HG03439 (cell line): ENCODE data around the gene MARK3.
"Not testable (repeated sequence)": the region's sequence is repeated elsewhere in the genome, so short reads cannot be mapped to it uniquely, and the experiment has no call there.

ENCODE experiments used
- ATAC-seq: cut with Tn5 transposase; IDR thresholded peaks from one replicate; pipeline ENCODE4 v1.9.1; 2021; ENCODE audit warnings: mild to moderate bottlenecking, moderate library complexity; ENCODE audit not compliant: unreplicated experiment

MARK3 gene

DNA sequence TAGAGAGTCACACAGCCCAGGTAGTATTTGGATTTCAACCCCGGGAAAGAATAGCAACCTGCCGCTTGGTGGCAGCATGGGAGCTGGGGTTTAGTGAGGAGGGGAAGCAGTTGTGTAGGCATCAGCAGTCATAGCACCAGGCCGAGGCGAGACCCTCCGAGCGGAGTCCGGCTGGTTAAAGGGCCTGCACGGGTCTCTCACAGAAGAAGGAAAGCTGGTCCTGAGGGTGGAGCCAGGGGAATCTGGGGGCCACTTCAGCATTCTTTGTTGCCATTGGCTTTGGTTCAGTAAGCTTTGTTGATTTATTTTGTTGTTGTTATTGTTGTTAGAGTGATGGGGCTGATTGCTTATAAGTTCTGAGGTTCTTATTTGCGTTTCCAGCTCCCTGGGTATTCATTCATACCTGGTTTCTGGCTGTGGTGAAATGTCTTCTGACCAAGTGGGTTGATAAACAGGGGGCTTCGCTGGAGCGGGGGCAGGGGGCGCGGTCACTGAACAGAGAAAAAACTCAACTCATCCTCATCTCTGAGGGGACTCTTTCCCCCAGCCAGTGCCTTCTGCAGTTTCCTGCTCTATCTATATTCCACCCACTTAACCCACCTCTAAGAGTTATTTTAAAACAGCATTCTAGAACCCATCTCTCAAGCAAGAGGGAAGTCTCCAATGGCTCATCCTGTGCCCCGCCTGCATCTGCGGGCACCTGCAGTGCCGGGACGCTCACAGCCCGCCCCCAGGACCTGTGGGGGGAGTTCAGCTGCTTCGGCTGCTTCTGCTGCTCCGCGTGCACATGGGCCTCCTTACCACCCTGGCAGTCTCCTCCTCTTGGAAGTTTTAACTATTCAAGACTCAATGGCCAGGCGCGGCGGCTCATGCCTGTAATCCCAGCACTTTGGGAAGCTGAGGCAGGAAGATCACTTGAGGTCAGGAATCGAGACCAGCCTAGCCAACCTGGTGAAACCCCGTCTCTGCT lies 125.8 kb downstream of the MARK3 start:
- no peak for ATAC-seq

DNA sequence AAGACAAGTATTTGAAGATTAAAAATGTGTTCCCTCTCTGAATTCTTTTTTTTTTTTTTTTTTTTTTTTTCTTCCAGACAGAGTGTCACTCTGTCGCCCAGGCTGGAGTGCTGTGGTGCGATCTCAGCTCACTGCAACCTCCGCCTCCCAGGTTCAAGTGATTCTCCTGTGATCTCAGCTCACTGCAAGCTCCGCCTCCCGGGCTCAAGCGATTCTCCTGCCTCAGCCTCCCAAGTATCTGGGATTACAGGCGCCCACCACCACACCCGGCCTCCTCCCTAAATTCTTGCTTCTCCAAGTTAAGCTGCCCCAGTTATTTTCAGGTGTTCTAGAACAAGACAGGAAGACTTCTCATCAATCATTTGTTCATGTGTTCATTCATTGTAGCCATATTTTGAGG lies 127.0 kb downstream of the MARK3 start:
- not testable (repeated sequence) for ATAC-seq

DNA sequence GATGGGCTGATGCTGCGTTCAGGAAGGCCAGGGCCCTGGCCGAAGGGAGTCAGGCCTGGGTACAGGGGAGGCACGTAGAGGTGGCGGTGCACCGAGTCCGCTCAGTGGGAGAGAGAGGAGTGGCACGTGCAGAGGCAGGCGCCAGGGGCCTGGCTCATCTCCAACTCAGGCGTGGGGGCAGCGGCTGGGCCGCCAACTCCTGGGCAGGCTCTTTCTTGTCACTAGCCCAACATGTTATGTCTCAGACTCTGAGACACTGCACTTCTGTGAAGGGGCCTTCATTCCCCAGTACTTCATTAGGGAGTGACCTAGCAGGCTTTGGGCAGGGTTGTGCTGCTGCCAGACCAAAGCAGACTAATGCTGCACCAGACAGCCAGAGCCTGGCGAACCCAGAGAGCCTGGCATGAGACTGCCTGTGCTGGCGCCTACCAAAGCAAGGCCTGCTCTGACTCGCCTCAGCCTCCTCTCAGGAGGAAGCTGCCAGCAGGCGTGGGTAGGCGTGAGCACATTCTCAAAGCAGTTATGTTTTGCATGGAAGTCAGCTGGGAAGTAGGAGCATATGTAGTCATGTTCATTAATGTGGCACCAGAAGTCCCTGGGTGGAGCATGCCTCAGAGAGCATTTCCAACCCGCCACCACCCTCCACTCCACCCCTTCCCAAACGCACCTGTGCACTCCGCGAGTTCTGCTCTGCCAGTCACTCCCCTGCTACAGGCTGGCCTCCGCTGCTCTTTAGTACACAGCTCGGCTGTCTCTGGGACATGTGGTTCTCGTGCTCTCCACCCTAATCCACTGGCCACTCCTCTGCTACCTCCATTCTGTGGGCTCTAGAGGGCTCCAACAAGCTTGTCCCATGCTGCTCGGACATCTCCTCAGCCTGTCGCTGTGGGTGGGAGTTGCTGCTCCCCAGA lies 127.7 kb downstream of the MARK3 start:
- no peak for ATAC-seq

- no peak for ATAC-seq
Observed at GRCh38 chr14:103514596-103515421, 129.6 kb downstream of the MARK3 start.

GRCh38 chr14:103516426-103517173 lies 131.4 kb downstream of the MARK3 start:
- no peak for ATAC-seq

DNA sequence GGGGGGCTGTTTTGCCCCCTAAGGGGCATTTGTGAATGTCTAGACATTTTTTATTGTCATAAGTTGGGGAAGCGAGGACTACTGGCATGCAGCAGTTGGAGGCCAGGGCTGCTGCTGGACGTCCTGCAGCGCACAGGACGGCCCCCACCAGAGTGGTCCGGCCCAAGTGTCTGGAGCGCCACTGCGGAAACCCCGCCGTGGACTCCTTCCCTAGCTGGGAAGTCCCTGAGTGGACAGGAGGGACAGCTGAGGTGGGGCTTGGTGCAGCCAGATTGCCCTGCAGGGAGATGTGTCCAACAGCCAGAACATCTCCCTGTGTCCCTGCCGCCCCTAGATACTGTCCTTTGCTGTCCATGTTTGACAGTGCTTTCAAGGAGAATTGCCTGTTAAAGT lies 132.0 kb downstream of the MARK3 start:
- ATAC-seq: no peak

DNA sequence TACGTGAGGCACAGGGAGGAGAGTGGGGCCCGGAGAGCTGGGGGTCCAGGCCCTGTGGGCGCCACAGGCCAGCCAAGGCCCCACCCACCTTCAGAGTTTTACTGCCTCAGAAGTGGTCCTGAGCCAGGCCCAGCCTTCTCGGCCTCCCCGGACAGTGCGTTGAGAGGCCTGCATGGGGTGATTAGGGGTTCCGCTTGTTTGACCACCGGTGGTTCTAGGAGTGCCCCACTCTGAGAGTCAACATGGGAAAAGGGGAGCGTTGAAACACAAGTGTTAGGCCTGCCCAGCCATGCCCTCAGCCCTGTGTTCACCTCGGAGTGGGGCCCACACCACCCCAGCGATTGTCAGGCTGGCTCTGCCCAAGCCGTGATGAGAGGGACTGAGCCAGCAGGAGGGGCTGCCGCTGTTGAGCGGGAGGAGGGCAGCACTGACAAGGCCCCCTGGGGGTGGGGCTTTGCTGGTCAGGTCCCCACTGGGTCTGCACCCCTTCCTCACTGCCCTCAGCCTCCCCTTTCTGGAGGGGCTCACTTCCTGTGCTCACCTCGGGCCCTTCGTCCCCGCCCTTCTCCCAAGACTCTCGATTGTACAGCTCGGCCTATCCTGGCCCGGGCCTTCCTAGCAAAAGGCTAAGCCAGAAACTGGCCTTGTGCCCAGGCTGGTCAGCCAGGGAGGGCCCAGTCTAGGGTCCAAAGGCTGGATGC lies 132.7 kb downstream of the MARK3 start:
- no peak for ATAC-seq

- no peak for ATAC-seq
Observed at GRCh38 chr14:103518422-103519042, 133.3 kb downstream of the MARK3 start.

GRCh38 chr14:103519043-103519836 lies 134.0 kb downstream of the MARK3 start:
- no peak for ATAC-seq

- no peak for ATAC-seq
Observed at GRCh38 chr14:103519837-103520212, 134.6 kb downstream of the MARK3 start.

- no peak for ATAC-seq
Observed at GRCh38 chr14:103520269-103520656, 135.0 kb downstream of the MARK3 start.

- ATAC-seq: no peak
Observed at GRCh38 chr14:103520657-103521437, 135.6 kb downstream of the MARK3 start.

- no peak for ATAC-seq
Observed at GRCh38 chr14:103521438-103521950, 136.3 kb downstream of the MARK3 start.

- no peak for ATAC-seq
Observed at GRCh38 chr14:103521951-103522563, 136.8 kb downstream of the MARK3 start.

DNA sequence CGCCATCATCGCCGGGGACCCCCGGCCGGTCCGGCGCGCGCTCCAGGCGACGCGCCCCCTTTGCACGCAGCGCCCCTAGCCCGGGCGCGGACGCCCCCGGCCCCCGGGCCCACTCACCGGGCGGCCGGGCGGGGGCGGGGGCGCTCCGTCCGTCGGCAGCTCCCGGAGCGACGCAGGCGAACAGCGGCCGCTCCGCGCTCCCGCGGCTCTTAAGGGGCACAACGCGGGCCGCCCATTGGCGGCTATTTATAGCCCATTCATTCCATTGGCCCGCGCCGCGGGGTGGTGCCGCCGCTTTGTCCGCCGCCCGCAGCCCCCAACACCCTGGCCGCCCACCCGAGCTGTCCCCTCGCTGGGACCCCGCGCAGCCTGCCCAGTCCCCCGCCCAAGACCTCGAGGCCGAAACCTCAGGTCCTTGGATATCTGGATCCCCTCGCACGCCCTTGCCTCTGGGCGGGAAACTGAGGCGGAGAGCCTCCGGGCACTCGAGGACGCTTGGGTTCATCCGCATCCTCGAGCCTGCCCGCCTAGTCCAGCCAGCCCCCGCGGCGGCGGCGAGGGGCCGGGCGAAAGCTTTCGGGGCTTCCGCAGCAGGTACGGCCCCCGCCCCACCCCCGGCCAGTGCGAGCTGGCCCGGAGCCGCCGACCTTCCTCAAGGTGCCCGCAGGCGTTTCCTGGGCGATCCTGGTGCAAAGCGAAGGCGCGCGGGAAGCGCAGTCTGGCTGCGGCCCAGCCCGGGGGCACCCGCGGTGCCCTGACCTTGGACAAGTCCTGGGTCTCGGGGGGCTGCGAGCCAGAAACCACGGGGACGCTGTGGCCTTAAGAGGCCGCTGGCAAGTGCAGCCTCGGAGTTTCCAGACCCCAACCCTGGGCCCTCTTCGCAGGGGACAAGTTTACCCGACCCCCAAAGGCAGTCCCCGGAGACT lies 137.7 kb downstream of the MARK3 start, which contains the start of gene CKB:
CKB (minus strand) TSS at position 182 of the 926 bp plus-strand sequence. CDS start 337 bp downstream, outside the sequence.
- no peak for ATAC-seq

GRCh38 chr14:103523575-103523954 lies 138.3 kb downstream of the MARK3 start:
- no peak for ATAC-seq
